Islet precursor cell (in vitro differentiated cells): Measurements from ENCODE around the gene SIGLEC5.
A peak's percentile ranks its signal among the peaks of the same experiment; 100 is the strongest.

Source experiments
- DNase-seq: peaks from one replicate; pipeline ENCODE4 v3.0.0-alpha.2; 2018

The SIGLEC5 gene

DNA sequence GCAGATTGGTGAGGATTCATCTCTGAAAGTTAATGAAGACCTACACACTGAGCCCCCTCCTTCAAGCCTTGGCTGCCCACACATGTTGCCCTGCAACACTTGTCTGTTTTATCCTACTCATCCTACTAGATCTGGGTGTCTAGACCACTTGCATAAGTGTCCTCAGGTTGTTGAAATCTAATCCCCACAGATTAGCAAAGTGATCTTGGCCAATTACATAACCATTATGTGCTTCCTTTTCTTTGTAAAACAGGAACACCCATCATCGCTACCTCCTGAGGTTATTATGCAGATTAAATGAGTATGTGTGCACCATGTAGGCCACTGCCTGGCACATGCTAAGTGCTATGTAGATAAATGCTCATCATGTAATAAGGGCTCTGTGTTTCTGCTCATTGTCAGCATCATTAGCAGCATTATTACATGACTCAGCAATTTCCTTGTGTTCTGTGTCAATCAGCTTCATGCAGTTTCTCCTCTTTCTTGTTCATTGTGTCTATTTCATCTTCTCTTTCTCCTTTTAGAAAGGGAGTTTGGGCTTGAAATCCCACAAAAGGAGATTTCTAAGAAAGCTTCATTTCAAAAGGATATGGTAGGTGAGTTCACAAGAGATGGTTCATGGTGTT, 44.0 kb downstream of the SIGLEC5 start:
- DNase-seq = no peak

GRCh38 chr19:51576850-51577249, 53.4 kb downstream of the SIGLEC5 start:
- DNase-seq = no peak

- no peak for DNase-seq
Measured at GRCh38 chr19:51573331-51573730, 56.9 kb downstream of the SIGLEC5 start.

GRCh38 chr19:51572908-51573307, 57.3 kb downstream of the SIGLEC5 start:
- DNase-seq = no peak

GRCh38 chr19:51572410-51572809, 57.8 kb downstream of the SIGLEC5 start:
- DNase-seq = no peak

DNA sequence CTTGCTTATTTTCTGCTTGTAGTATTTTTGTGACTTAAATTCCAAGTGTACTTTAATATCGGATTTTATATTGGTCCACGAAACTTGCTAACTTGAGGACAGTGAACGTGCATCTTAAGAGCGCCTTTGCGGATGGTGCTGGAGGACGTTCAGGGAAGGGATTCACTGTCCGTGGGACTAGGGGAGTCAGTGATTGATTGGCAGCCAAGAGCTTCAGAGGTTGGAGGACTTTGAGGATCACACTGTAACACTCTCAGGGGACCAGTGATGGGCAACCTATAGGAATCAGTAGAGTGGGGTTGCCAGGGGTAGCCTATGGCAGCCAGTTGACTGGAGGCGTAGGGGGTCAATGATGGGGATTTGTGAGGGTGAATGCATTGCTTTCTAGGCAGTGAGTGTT, 58.6 kb downstream of the SIGLEC5 start:
- DNase-seq = no peak

DNA sequence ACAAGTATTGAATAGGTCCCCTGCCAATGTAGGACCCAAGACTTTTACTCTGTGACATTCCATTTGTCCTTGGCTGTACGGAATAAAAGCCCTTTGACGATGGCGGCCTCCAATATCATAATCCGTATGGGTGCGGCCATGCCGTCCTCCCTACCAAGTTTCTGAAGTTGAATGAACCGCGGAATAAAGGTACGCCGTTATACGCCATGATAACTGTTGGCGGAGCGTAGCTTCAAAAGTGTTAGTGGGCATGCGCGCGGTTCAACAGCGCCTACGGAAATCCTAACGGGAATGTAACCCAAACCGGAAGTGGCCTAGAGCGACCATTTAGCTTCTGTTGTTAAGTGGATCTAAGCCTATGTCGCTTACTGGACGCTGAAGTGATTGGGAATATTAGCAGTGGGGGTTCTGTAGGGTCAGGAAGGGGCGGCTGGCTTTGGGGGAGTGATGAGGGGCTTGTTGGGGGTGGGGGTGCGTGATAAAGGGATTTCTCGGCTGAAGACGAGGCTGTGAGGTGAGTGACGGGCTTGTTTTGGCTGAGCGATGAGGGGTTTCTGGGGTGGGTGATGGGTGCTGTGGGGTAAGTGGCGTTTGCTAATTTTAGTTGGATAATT, 59.1 kb downstream of the SIGLEC5 start, which contains the start of gene ZNF175:
Gene ZNF175 (plus strand): TSS at position 322 of the 614 bp plus-strand sequence. CDS start 2,047 bp downstream, outside the sequence.
- peak; percentile 88 for DNase-seq

- no peak for DNase-seq
Measured at GRCh38 chr19:51568456-51568855, 61.7 kb downstream of the SIGLEC5 start.

DNA sequence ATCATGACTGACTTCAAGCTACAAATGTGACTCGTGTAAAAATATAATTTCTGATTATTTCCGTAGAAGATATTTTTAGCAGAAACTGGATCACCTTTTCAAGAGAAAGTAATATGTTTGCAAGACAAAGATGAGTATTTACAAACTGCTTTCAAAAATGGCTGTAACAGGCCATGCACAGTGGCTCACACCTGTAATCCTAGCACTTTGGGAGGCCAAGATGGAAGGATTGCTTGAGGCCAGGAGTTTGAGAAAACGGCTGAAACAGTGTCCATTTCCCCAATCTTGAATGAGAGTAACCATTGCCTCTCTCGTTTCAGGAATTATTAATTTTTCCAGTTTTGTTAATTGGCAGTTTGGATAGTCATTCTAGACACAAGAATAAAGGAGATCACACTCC, 62.6 kb downstream of the SIGLEC5 start:
- no peak for DNase-seq

GRCh38 chr19:51566489-51567100, 63.6 kb downstream of the SIGLEC5 start:
- no peak for DNase-seq

GRCh38 chr19:51565583-51565982, 64.6 kb downstream of the SIGLEC5 start:
- no peak for DNase-seq

DNA sequence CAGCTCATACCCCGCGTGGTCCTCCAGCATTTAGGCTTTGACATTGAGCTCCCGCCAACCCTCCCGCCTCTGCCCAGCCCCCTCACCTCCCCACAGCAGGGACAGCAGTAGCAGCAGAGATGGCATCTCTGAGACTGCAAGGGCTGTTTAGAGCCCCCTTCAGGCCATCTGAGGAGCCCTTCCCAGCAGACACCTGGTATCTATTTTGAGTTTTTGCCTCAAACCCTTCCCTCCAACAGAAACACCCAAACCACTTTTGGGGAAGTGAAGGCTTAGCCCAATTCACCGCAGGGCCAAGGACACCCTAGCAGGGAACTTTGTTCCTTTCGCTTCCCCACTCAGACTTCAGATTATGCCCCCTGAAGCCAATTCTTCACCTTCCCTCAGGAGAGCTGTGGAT, 65.4 kb downstream of the SIGLEC5 start:
- DNase-seq = no peak
